GM21576 (cell line): Measurements from ENCODE around the gene MYO9B.

Source experiments
- ATAC-seq: cut with Tn5 transposase; IDR thresholded peaks from one replicate; pipeline ENCODE4 v1.9.1; 2021; ENCODE audit warnings: mild to moderate bottlenecking, moderate library complexity; ENCODE audit not compliant: unreplicated experiment

MYO9B gene

GRCh38 chr19:17111766-17112165 is 36.2 kb downstream of the MYO9B start:
- ATAC-seq = no peak

DNA sequence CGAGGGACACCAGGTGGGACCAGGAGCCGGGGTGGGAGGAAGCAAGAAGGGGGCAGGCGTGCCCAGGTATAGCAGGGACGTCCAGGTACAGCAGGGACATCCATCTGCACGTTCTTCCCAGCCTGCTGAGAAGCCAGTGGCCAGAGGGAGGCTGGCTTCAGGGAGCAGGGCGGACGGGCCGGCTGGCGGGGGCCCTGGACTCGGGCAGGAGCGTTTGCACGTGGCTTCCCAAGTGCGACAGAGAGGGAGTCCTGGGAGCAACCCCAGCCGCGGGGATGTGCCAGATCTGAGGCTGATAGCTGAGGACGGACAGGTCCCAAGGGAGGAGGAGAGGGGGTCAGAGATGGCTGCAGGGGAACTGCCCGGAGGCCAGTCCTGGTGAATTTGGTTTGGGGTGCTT is 36.7 kb downstream of the MYO9B start:
- no peak for ATAC-seq

DNA sequence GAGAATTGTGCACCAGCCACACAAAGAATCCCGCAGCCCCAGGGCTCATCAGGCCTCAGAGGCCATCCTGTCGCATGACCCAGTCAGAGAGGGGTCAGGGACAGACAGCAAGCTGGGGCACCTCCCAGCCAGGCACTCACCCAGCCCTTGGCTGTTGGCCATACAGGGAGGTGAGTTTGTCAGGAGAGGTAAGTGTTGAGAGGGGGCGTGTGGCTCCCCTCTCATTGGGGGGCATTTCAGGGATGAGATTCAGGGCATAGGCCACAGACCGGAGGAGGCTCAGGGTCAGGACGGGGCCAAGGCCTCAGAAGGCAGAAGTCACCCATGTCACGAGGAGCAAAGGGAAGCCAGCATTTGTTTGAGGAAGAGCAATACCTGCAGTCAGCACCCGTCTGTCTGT is 37.1 kb downstream of the MYO9B start:
- no peak for ATAC-seq

- ATAC-seq = no peak
Measured at GRCh38 chr19:17113127-17113785, 37.7 kb downstream of the MYO9B start.

- no peak for ATAC-seq
Measured at GRCh38 chr19:17114414-17114831, 38.8 kb downstream of the MYO9B start.

DNA sequence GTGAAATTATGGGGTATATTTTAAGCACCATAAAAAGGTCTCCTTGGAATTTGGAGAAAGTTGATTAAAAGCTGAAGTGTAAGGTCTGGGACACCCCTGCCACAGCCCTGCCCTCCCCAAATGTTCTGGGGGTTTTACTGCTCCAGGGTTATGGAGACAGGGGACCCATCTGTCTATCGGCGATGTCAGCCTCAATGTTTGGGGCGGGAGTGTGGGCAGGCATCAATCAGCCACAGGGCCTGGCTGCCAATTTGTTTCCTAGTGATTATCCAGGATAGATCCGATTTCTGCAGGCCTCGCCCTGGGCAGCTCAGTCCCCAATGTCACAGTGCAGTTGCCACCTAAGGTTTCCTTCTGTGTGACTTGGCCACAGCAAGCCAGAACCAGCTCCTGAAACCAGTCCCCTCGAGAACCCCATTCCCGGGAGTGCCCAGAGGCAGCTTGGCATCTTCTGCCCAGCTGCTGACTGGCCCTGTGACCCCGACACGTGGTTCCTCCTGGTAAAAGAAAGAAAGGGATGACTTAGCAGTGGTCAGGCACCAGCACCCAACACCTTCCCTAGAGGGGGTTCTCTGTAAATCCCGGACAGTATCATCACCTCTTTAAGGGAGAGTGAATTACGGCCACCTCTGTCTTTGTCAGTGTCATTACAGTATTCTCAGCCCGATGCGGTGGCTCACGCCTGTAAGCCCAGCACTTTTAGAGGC is 41.6 kb downstream of the MYO9B start:
- no peak for ATAC-seq

- no peak for ATAC-seq
Measured at GRCh38 chr19:17118957-17119356, 43.4 kb downstream of the MYO9B start.

- no peak for ATAC-seq
Measured at GRCh38 chr19:17121736-17122293, 46.2 kb downstream of the MYO9B start.

DNA sequence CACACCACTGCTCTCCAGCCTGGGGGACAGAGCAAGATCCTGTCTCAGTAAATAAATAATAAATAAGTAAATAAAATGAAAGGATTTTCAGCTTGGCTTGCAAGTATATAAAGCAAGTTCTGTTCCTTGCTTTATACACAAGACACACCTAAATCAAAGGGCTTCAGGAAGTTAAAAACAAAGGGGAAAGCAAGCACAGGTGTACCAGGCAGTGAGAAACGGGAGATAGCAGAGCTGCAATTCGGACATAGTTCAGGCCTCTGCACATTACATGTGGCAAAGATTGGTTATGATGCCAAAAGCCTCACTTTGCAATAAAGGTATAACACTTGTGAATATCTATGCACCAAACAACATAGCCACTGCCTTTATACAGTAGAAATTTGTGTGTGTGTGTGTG is 47.5 kb downstream of the MYO9B start:
- no peak for ATAC-seq

- no peak for ATAC-seq
Measured at GRCh38 chr19:17124025-17124424, 48.4 kb downstream of the MYO9B start.

- ATAC-seq = peak; percentile 52
Measured at GRCh38 chr19:17125062-17125727, 49.6 kb downstream of the MYO9B start.

DNA sequence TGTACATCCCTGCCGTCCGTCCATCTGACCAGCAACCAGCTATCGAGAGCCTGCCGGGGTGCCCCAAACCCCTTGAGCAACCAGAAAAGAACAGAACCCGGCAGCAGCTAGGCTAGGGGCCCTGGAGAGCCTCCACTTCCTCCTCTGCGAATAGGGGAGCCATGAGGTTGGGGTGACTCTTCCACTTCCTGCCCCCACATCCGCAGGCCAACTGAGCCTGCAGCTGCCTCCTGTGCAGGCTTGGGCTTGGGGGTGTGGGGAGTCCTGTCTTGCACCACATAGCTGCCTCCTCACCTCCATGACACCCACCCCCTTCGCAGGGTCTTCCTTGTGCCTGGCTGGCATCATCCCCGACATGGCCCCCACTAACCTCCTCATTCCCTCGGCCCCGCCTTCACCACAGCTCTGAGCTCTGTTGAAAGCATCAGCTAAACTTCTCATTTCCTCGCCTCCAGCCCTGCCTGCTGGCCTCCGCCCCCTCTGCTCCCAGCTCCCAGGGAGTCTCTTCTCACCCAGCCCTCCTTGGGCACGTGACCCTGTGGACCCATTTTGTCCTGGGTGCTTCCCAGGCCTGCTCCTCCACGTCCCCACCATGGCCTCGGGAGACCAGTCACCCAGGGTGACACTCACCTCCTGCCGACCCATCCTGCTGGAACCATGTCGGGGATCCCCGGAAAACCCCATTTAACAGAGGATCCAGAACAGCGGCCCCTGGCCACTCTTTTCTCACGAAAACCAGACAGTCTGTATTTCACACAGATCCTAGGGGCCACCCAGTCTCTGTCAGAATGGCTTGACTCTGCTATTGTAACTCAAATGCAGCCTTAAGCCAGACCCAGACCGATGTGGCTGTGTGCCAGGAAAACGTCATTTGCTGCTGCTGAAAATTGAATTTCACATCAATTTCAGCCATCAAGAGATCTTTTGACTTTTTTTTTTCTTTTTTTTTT is 50.4 kb downstream of the MYO9B start:
- ATAC-seq = peak; percentile 70

DNA sequence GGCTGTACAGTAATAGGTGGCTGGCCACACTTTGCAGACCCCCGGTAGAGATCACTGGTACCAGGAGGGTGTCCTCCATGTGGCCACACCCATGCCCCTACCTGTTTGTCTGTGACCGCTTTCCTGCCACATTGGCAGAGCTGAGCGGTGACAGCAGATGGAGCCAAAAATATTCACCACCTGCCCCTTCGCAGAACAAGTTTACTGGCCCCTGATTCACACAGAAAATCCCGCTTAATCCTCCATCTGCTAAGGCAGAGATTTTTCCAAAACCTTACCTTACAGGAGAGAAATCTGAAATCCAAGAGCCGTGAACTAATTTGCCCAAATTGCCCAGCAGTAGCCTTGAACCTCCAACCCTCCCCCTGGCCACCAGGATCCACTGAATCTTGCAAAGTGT is 52.1 kb downstream of the MYO9B start:
- ATAC-seq = no peak

DNA sequence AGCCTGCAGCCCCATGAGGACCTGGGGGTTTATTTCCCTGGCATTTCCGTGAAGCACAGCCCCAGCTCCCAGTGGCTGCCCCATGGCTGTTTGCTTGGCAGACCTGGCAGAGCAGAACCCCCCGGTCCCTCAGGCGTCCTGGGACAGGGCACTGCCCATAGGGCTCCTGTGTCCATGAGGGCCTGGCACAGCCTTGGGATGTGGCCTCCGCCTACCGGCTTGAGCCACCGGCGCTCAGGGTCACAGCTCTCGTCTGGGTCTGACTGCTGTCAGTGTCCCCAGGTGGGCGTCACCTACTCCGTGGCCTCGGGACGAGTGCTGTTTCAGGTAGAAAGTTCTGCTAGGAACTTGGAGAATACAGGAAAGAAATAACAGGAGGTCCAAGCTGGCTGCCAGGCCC is 52.8 kb downstream of the MYO9B start:
- ATAC-seq = no peak

- no peak for ATAC-seq
Measured at GRCh38 chr19:17128820-17129219, 53.2 kb downstream of the MYO9B start.

GRCh38 chr19:17129377-17129776 is 53.8 kb downstream of the MYO9B start:
- ATAC-seq = no peak

DNA sequence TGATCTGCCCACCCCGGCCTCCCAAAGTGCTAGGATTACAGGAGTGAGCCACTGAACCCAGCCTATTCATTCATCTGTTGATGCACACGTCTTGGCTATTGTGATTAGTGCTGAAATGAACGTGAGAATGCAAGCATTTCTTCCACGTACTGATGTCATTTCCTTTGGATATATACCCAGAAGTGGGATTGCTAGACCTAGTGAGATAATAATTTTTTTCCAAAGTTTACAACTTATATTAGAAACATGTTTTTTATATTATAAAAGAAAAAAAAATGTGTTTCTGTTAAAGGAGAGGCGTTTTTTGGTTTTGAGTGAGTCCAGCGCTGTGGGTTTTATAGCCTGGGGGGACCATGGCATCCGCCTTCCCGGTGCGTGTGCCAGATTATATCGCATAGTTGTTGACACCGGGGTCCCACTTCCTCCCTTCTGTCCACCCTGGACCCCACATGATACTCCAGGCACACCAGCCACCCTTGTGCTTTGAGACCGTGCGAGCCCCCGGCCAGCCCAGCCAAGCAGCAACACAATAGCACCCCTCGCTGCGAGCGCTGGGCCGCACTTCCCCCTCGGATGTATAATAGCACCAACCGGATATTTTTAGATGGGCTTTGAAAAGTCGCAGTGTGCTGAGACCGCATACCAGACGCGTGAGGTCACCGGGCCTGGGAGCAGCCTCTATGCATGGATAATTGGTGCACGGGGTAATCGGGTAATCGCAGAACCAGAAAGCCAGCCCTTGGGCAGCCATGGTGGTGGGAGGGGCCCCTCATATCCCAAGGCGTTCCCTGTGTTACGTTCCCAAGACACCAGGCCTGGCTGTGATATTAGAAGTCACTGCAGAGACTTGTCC is 59.6 kb downstream of the MYO9B start:
- ATAC-seq = peak; percentile 62

DNA sequence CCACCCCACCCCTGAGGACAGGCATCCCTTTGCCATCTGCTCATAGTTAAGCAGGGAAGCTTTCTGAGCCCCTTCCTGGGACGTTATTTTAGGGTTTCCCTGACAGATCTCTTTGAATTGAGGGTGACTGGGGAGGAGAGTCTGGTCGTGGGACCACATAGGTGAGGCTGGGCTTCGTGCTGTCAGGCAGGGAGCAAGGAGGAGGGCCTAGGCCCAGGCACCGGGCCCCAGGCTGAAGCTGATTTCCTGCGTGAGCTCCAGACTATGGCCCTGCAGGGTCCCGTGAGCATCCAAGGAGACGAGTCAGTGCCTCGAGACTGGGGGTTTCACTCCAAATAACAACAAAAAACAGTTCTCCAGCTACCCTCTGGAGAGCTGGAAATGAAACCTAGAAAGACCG is 60.4 kb downstream of the MYO9B start:
- ATAC-seq = no peak

DNA sequence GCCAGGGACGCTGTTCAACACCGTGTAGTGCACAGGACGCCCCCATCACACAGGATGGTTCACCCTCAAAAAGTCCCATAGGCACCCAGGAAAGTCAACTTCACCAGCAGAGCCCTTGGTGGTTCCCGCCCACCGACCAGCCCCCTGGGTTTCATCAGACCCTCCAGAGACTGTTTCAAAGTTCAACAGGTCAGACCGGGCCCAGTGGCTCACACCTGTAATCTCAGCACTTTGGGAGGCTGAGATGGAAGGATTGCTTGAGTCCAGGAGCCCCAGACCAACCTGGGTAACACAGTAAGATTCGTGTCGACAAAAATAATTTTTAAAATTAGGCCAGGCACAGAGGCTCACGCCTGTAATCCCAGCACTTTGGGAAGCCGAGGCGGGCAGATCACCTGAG is 61.0 kb downstream of the MYO9B start:
- no peak for ATAC-seq

- ATAC-seq = no peak
Measured at GRCh38 chr19:17137417-17137816, 61.8 kb downstream of the MYO9B start.
